ENCODE results near the gene TDRD12.

The TDRD12 gene

DNA sequence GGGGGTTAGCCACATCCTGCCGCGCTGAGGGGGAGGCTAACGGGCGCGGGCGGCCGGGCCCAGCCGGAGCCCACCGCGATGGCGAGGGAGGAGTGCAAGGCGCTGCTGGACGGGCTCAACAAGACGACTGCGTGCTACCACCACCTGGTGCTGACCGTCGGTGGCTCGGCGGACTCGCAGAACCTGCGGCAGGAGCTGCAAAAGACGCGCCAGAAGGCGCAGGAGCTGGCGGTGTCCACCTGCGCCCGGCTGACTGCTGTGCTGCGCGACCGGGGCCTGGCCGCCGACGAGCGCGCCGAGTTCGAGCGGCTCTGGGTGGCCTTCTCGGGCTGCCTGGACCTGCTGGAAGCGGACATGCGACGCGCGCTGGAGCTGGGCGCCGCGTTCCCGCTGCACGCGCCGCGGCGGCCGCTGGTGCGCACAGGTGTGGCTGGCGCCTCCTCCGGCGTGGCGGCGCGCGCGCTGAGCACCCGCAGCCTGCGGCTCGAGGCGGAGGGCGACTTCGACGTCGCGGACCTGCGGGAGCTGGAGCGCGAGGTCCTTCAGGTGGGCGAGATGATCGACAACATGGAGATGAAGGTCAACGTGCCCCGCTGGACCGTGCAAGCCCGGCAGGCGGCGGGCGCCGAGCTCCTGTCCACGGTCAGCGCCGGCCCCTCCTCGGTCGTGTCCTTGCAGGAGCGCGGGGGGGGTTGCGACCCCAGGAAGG is 43.2 kb upstream of the TDRD12 start:
- TF ChIP-seq, protein P1, sequence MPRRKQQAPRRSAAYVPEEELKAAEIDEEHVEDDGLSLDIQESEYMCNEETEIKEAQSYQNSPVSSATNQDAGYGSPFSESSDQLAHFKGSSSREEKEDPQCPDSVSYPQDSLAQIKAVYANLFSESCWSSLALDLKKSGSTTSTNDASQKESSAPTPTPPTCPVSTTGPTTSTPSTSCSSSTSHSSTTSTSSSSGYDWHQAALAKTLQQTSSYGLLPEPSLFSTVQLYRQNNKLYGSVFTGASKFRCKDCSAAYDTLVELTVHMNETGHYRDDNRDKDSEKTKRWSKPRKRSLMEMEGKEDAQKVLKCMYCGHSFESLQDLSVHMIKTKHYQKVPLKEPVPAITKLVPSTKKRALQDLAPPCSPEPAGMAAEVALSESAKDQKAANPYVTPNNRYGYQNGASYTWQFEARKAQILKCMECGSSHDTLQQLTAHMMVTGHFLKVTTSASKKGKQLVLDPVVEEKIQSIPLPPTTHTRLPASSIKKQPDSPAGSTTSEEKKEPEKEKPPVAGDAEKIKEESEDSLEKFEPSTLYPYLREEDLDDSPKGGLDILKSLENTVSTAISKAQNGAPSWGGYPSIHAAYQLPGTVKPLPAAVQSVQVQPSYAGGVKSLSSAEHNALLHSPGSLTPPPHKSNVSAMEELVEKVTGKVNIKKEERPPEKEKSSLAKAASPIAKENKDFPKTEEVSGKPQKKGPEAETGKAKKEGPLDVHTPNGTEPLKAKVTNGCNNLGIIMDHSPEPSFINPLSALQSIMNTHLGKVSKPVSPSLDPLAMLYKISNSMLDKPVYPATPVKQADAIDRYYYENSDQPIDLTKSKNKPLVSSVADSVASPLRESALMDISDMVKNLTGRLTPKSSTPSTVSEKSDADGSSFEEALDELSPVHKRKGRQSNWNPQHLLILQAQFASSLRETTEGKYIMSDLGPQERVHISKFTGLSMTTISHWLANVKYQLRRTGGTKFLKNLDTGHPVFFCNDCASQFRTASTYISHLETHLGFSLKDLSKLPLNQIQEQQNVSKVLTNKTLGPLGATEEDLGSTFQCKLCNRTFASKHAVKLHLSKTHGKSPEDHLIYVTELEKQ (tag by site-specific recombination; IDR thresholded peaks at IDR 0.05; ENCODE audit: borderline replicate concordance): no peak
- TF ChIP-seq, protein P2, sequence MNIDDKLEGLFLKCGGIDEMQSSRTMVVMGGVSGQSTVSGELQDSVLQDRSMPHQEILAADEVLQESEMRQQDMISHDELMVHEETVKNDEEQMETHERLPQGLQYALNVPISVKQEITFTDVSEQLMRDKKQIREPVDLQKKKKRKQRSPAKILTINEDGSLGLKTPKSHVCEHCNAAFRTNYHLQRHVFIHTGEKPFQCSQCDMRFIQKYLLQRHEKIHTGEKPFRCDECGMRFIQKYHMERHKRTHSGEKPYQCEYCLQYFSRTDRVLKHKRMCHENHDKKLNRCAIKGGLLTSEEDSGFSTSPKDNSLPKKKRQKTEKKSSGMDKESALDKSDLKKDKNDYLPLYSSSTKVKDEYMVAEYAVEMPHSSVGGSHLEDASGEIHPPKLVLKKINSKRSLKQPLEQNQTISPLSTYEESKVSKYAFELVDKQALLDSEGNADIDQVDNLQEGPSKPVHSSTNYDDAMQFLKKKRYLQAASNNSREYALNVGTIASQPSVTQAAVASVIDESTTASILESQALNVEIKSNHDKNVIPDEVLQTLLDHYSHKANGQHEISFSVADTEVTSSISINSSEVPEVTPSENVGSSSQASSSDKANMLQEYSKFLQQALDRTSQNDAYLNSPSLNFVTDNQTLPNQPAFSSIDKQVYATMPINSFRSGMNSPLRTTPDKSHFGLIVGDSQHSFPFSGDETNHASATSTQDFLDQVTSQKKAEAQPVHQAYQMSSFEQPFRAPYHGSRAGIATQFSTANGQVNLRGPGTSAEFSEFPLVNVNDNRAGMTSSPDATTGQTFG (tag by site-specific recombination; IDR thresholded peaks at IDR 0.05; ENCODE audit: borderline replicate concordance): no peak
- TF ChIP-seq ZNF707 (tag by site-specific recombination; IDR thresholded peaks at IDR 0.05) (no peak), ZBTB8A (tag by site-specific recombination; IDR thresholded peaks at IDR 0.05) (no peak; the same call in none of the 2 replicates), ZNF37A (tag by site-specific recombination; IDR thresholded peaks at IDR 0.05) (no peak), ZNF843 (tag by site-specific recombination; IDR thresholded peaks at IDR 0.05) (peak; percentile 6; the same call in 1 of the 2 replicates), SP3 (tag by site-specific recombination; IDR thresholded peaks at IDR 0.05) (no peak), ZNF146 (tag by site-specific recombination; IDR thresholded peaks at IDR 0.05) (peak; percentile 6; the same call in 1 of the 2 replicates), KLF7 (tag by site-specific recombination; IDR thresholded peaks at IDR 0.05; ENCODE audit: borderline replicate concordance) (no peak), ZNF354C (tag by site-specific recombination; IDR thresholded peaks at IDR 0.05; ENCODE audit: borderline replicate concordance, low read depth) (no peak), ZNF549 (tag by site-specific recombination; IDR thresholded peaks at IDR 0.05) (no peak), ZNF776 (tag by site-specific recombination; IDR thresholded peaks at IDR 0.05; ENCODE audit: borderline replicate concordance) (no peak), EGR2 (tag by site-specific recombination; IDR thresholded peaks at IDR 0.05; ENCODE audit: low read depth) (no peak), ZNF701 (tag by site-specific recombination; IDR thresholded peaks at IDR 0.05) (no peak), YY1 (tag by site-specific recombination; IDR thresholded peaks at IDR 0.05) (no peak), ZNF660 (tag by site-specific recombination; IDR thresholded peaks at IDR 0.05) (no peak), ZNF747 (tag by site-specific recombination; IDR thresholded peaks at IDR 0.05) (no peak)
- TF ChIP-seq, protein P3, sequence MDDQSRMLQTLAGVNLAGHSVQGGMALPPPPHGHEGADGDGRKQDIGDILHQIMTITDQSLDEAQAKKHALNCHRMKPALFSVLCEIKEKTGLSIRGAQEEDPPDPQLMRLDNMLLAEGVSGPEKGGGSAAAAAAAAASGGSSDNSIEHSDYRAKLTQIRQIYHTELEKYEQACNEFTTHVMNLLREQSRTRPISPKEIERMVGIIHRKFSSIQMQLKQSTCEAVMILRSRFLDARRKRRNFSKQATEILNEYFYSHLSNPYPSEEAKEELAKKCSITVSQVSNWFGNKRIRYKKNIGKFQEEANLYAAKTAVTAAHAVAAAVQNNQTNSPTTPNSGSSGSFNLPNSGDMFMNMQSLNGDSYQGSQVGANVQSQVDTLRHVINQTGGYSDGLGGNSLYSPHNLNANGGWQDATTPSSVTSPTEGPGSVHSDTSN (CRISPR knock-in tag; IDR thresholded peaks at IDR 0.05): no peak
- TF ChIP-seq, protein P4, sequence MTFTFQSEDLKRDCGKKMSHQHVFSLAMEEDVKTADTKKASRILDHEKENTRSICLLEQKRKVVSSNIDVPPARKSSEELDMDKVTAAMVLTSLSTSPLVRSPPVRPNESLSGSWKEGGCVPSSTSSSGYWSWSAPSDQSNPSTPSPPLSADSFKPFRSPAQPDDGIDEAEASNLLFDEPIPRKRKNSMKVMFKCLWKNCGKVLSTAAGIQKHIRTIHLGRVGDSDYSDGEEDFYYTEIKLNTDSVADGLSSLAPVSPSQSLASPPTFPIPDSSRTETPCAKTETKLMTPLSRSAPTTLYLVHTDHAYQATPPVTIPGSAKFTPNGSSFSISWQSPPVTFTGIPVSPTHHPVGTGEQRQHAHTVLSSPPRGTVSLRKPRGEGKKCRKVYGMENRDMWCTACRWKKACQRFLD (tag by site-specific recombination; IDR thresholded peaks at IDR 0.05): no peak
- TF ChIP-seq, protein P5, sequence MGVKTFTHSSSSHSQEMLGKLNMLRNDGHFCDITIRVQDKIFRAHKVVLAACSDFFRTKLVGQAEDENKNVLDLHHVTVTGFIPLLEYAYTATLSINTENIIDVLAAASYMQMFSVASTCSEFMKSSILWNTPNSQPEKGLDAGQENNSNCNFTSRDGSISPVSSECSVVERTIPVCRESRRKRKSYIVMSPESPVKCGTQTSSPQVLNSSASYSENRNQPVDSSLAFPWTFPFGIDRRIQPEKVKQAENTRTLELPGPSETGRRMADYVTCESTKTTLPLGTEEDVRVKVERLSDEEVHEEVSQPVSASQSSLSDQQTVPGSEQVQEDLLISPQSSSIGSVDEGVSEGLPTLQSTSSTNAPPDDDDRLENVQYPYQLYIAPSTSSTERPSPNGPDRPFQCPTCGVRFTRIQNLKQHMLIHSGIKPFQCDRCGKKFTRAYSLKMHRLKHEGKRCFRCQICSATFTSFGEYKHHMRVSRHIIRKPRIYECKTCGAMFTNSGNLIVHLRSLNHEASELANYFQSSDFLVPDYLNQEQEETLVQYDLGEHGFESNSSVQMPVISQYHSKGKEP (tag by site-specific recombination; IDR thresholded peaks at IDR 0.05): peak; percentile 44; the same call in 1 of the 2 replicates
- TF ChIP-seq, protein P6, sequence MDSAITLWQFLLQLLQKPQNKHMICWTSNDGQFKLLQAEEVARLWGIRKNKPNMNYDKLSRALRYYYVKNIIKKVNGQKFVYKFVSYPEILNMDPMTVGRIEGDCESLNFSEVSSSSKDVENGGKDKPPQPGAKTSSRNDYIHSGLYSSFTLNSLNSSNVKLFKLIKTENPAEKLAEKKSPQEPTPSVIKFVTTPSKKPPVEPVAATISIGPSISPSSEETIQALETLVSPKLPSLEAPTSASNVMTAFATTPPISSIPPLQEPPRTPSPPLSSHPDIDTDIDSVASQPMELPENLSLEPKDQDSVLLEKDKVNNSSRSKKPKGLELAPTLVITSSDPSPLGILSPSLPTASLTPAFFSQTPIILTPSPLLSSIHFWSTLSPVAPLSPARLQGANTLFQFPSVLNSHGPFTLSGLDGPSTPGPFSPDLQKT (IDR thresholded peaks at IDR 0.05; ENCODE audit: borderline replicate concordance, low read depth, low read length): no peak
- ChIA-PET POLR2A (interaction anchor here (0.6 to 4.0 kb wide), 9 partner anchors 12 to 331 kb away, joined by 3 to 44 read pairs (median 6); partner anchors contain the start of genes CEP89, DPY19L3, FAAP24 and NUDT19), CTCF (interaction anchor here (1.0 to 3.1 kb wide), 4 partner anchors 11 to 296 kb away, joined by 3 to 16 read pairs (median 10); partner anchors contain the start of gene NUDT19)
- Histone ChIP-seq H3K36me3 (ENCODE audit: control insufficient read depth in 2 of 2, insufficient read depth in 1 of 2, low read length in 2 of 2) (peaks cover 0 to 3% of the 10 kb centered on the region in 2 experiments; a peak in 2 of 3 replicates), H3K9me3 (ENCODE audit: control insufficient read depth, insufficient read depth, low read depth, low read length) (no peaks in the 10 kb centered on the region), H3K4me1 (ENCODE audit: control insufficient read depth, insufficient read depth, low read length) (peaks cover 25% of the 10 kb centered on the region), H3K4me3 (ENCODE audit: low read depth, low read length) (peak overlapping the region; percentile 55), H3K27ac (ENCODE audit: extremely low read depth, low read depth, low read length) (peak overlapping the region; percentile 48; the same call in 1 of the 2 replicates)
